HepG2 (cell line): ENCODE results near the gene RAB38. TPM values are rescaled to one million over a fixed set of nuclear protein-coding genes. Genes with fewer than 3 reads are reported as not detected.

ENCODE experiments used
- ATAC-seq: fragments of 200-7000 bp; cut with Tn5 transposase; 3 replicates; pipeline ENCODE4 v1.9.1; 2020; ENCODE audit warnings: mild to moderate bottlenecking, moderate library complexity
- BruUV-seq: library from RNA; stranded (reverse); fragments of 400-500 nt; replicated peaks from 2 replicates; lab custom pipeline; 2021; lab: Mats Ljungman, UMichigan
- CTCF ChIA-PET: fragments of 300-600 bp; formaldehyde crosslinking; extraction: SDS; loops from one replicate; lab custom pipeline; 2021; ENCODE audit warnings: low total read pairs, inconsistent platforms, low intra/inter-chr PET ratio; lab: Yijun Ruan, JAX
- POLR2A ChIA-PET: fragments of 350-600 bp; sonication (Branson Sonifier 250); formaldehyde crosslinking; loops from one replicate; lab custom pipeline; 2020; ENCODE audit warnings: antibody characterized with exemption, inconsistent platforms; lab: Yijun Ruan, JAX
- DNase-seq: peaks from one replicate; pipeline ENCODE4 v3.0.0-alpha.2; 2015; ENCODE audit warnings: low spot score
- FAIRE-seq: peaks from 3 replicates; lab custom pipeline; 2011; peaks lifted over from hg19 to GRCh38; lab: Jason Lieb, UNC
- H2AFZ ChIP-seq: one replicate; pipeline ENCODE4 v1.6.1; 2011; ENCODE audit warnings: low read length, inconsistent platforms
- H3K27ac ChIP-seq: fragments of 300-600 bp; 3 replicates; pipeline ENCODE4 v1.8.0; 2011; ENCODE audit warnings: mixed run types, mild to moderate bottlenecking, mixed read lengths, low read length, inconsistent platforms; ENCODE audit not compliant: insufficient read depth; ENCODE audit errors: extremely low read length
- H3K27me3 ChIP-seq, 2 experiments: fragments of 200-600 bp in 1 of 2; 2 replicates in 1 of 2; 3 replicates in 1 of 2; pipeline versions ENCODE4 v1.6.0 to v1.8.0; 2011; ENCODE audit warnings: low read length in 2 of 2, mild to moderate bottlenecking in 2 of 2, moderate library complexity in 2 of 2, inconsistent platforms in 1 of 2; ENCODE audit not compliant: insufficient read depth in 2 of 2, control insufficient read depth in 1 of 2
- H3K36me3 ChIP-seq, 2 experiments: fragments of 200-600 bp in 1 of 2; replicated peaks in 1 of 2; 2 replicates in 1 of 2; 3 replicates in 1 of 2; pipeline versions ENCODE4 v1.5.1 to v1.8.0; 2011; ENCODE audit warnings: low read length in 2 of 2, inconsistent platforms in 1 of 2; ENCODE audit not compliant: insufficient read depth in 2 of 2, control insufficient read depth in 1 of 2
- H3K4me1 ChIP-seq: 2 replicates; pipeline ENCODE4 v1.5.1; 2012; ENCODE audit warnings: low read length, inconsistent platforms; ENCODE audit not compliant: insufficient read depth
- H3K4me2 ChIP-seq: 2 replicates; pipeline ENCODE4 v1.6.0; 2011; ENCODE audit warnings: low read depth, low read length, inconsistent platforms
- H3K4me3 ChIP-seq, 3 experiments: fragments of 200-600 bp in 1 of 3; sonication (generic), shearing (Covaris generic) in 1 of 3; replicated peaks in 1 of 3; 2 replicates each; pipeline ENCODE4 v1.5.1; 2011 to 2016; ENCODE audit warnings: low read length in 3 of 3, inconsistent platforms in 2 of 3, low read depth in 2 of 3, mild to moderate bottlenecking in 2 of 3, control low read depth in 1 of 3, mixed read lengths in 1 of 3; ENCODE audit not compliant: insufficient read depth in 1 of 3
- H3K79me2 ChIP-seq: one replicate; pipeline ENCODE4 v1.6.1; 2011; ENCODE audit warnings: low read length, inconsistent platforms; ENCODE audit not compliant: insufficient read depth
- H3K9ac ChIP-seq: 2 replicates; pipeline ENCODE4 v1.6.0; 2011; ENCODE audit warnings: mild to moderate bottlenecking, low read depth, low read length, inconsistent platforms; ENCODE audit not compliant: insufficient read depth
- H3K9me3 ChIP-seq: 2 replicates; pipeline ENCODE4 v1.5.1; 2012; ENCODE audit warnings: mild to moderate bottlenecking, low read length
- H4K20me1 ChIP-seq: 2 replicates; pipeline ENCODE4 v1.6.0; 2011; ENCODE audit warnings: inconsistent platforms, mild to moderate bottlenecking, low read length, moderate library complexity; ENCODE audit not compliant: insufficient read depth
- CBX2 ChIP-seq, 2 experiments: fragments of 200-600 bp in 1 of 2; sonication (generic); formaldehyde crosslinking in 1 of 2; IDR thresholded peaks; 2 replicates each; pipeline versions ENCODE4 v1.7.0 to v1.8.1; 2018 to 2022; ENCODE audit warnings: low read depth in 2 of 2, low read length in 1 of 2, mild to moderate bottlenecking in 1 of 2, missing genetic modification reagents in 1 of 2
- CSRNP2 ChIP-seq: sonication (generic); formaldehyde crosslinking; conservative IDR thresholded peaks from 2 replicates; pipeline ENCODE4 v1.8.0; 2022; ENCODE audit warnings: low read depth, missing genetic modification reagents
- FIP1L1 ChIP-seq: fragments of 200-400 bp; formaldehyde crosslinking; IDR thresholded peaks from 2 replicates; pipeline ENCODE4 v1.6.1; 2018; ENCODE audit warnings: low read depth, mild to moderate bottlenecking, low read length, moderate library complexity, borderline replicate concordance; ENCODE audit not compliant: insufficient read depth
- HNRNPLL ChIP-seq: fragments of 200-400 bp; formaldehyde crosslinking; IDR thresholded peaks from 2 replicates; pipeline ENCODE4 v1.6.1; 2017; ENCODE audit warnings: mild to moderate bottlenecking, low read depth, low read length; ENCODE audit not compliant: poor library complexity, severe bottlenecking
- IKZF4 ChIP-seq: sonication (generic); formaldehyde crosslinking; IDR thresholded peaks from 2 replicates; pipeline ENCODE4 v1.5.1; 2020; ENCODE audit warnings: borderline replicate concordance, mild to moderate bottlenecking, low read depth, missing genetic modification reagents; ENCODE audit errors: not compliant biosample characterization
- IRF1 ChIP-seq: sonication (generic); formaldehyde crosslinking; IDR thresholded peaks from 2 replicates; pipeline ENCODE4 v1.4.0; 2020; ENCODE audit warnings: low read depth, mild to moderate bottlenecking, missing genetic modification reagents
- KLF11 ChIP-seq: IDR thresholded peaks from 2 replicates; pipeline ENCODE4 v1.6.1; 2016; ENCODE audit warnings: missing compliant biosample characterization
- PHF20 ChIP-seq: sonication (generic); formaldehyde crosslinking; IDR thresholded peaks from 2 replicates; pipeline ENCODE4 v1.5.0; 2020; ENCODE audit warnings: mild to moderate bottlenecking, missing genetic modification reagents
- PRDM15 ChIP-seq: sonication (generic); formaldehyde crosslinking; IDR thresholded peaks from 2 replicates; pipeline ENCODE4 v1.4.0; 2020; ENCODE audit warnings: missing genetic modification reagents
- RFXANK ChIP-seq: IDR thresholded peaks from 2 replicates; pipeline ENCODE4 v1.6.1; 2016
- SIN3A ChIP-seq: IDR thresholded peaks from 2 replicates; pipeline ENCODE4 v1.6.1; 2011; ENCODE audit warnings: low read depth, mild to moderate bottlenecking, control low read depth, low read length, borderline replicate concordance
- ZNF383 ChIP-seq: sonication (generic); formaldehyde crosslinking; IDR thresholded peaks from 2 replicates; pipeline ENCODE4 v1.4.0; 2020; ENCODE audit warnings: missing genetic modification reagents, mild to moderate bottlenecking, borderline replicate concordance
- WGBS: methylation state at CpG from one replicate; pipeline ENCODE4 v1.1.6; 2017; ENCODE audit warnings: low lambda C conversion rate; 5-methylcytosine and 5-hydroxymethylcytosine counted together
- in situ Hi-C: cut with HindIII; loops from 2 replicates; pipeline ENCODE4 v1.10.0; 2017; ENCODE audit warnings: low pct_unique_long_range_greater_than_20kb; ENCODE audit not compliant: extremely low pct_ligation_motif_present
- intact Hi-C: fragments of 100-400 bp; cut with micrococcal nuclease; formaldehyde crosslinking; loops from one replicate; pipeline ENCODE4 v1.10.0; 2022; ENCODE audit not compliant: unreplicated experiment
- polyA plus RNA-seq, 8 experiments: library from polyadenylated mRNA; depleted of rRNA in 3 of 8; stranded (reverse) in 7 of 8; unstranded in 1 of 8; fragments of >200 nt; fragmentation: Illumina TruSeq in 4 of 8; extraction: Trizol in 4 of 8; gene quantifications; 2 replicates each; pipeline versions ENCODE4 v1.2.1 to v1.2.3, GENCODE V29; 2011 to 2016; ENCODE audit warnings: low read depth in 4 of 8, missing spikeins in 1 of 8, mixed read lengths in 1 of 8; ENCODE audit not compliant: insufficient read depth in 1 of 8
- total RNA-seq, 5 experiments: library from RNA; depleted of rRNA; stranded (reverse); fragments of >200 nt; fragmentation: Illumina TruSeq; extraction: Trizol; gene quantifications; 2 replicates each; pipeline ENCODE4 v1.2.3, GENCODE V29; 2016; ENCODE audit warnings: low read depth in 1 of 5

The RAB38 gene
- total and polyA plus RNA-seq, 2 of the 13 experiments (the other 11 are each of a cell fraction or from before 2014, with no cell fraction given): 0.13 to 0.30 TPM

- intact Hi-C loops (no loop called here), in situ Hi-C loops (no loop called here)
- Histone ChIP-seq H3K27ac (no peak overlapping the region), H3K4me1 (no peaks in the 10 kb centered on the region), H3K4me3 (no peak overlapping the region), H3K9ac (no peak overlapping the region), H3K36me3 (no peaks in the 10 kb centered on the region), H4K20me1 (no peaks in the 10 kb centered on the region), H3K27me3 (no peaks in the 10 kb centered on the region), H2AFZ (no peak overlapping the region), H3K9me3 (no peaks in the 10 kb centered on the region), H3K79me2 (no peaks in the 10 kb centered on the region), H3K4me2 (no peak overlapping the region)
- WGBS: 0% methylated on average over 2 of the region's 2 CpGs
- POLR2A ChIA-PET: no interaction called here
- no TSS peak for BruUV-seq
- TF ChIP-seq IKZF4: no peak
- TF ChIP-seq CSRNP2 (CRISPR knock-in tag): no peak
- no peak for TF ChIP-seq CBX2 (IDR thresholded peaks at IDR 0.05; ENCODE audit: low read depth, low read length)
- TF ChIP-seq CBX2 (CRISPR knock-in tag; IDR thresholded peaks at IDR 0.05; ENCODE audit: low read depth): no peak
- TF ChIP-seq KLF11 (CRISPR knock-in tag): no peak
- no peak for TF ChIP-seq PHF20 (CRISPR knock-in tag)
- no peak for TF ChIP-seq PRDM15 (CRISPR knock-in tag)
- no peak for TF ChIP-seq FIP1L1
- TF ChIP-seq HNRNPLL: no peak
- TF ChIP-seq SIN3A: no peak
- TF ChIP-seq ZNF383 (CRISPR knock-in tag): no peak
- TF ChIP-seq RFXANK (CRISPR knock-in tag): no peak
- TF ChIP-seq IRF1 (CRISPR knock-in tag): no peak
- CTCF ChIA-PET: no interaction called here
- ATAC-seq (no peak), DNase-seq (no peak), FAIRE-seq (no peak)
Observed at GRCh38 chr11:88119561-88119960, 55.7 kb downstream of the RAB38 start.
